ENCODE data around the gene SYTL3.
"Not testable (repeated sequence)": the region's sequence is repeated elsewhere in the genome, so short reads cannot be mapped to it uniquely, and the experiment has no call there.

The SYTL3 gene

GRCh38 chr6:158621694-158622544 is 27.9 kb upstream of the SYTL3 start:
- no peak for DNase-seq (ENCODE audit: low read depth in 3 of 3)

GRCh38 chr6:158622545-158623190 is 27.2 kb upstream of the SYTL3 start:
- no peak for DNase-seq (ENCODE audit: low read depth in 3 of 3)

- no peak for DNase-seq (ENCODE audit: low read depth in 3 of 3)
Measured at GRCh38 chr6:158624684-158625682, 24.9 kb upstream of the SYTL3 start.

- DNase-seq (ENCODE audit: low read depth in 3 of 3): no peak
Measured at GRCh38 chr6:158625881-158626305, 24.0 kb upstream of the SYTL3 start.

- DNase-seq (ENCODE audit: low read depth in 3 of 3): no peak
Measured at GRCh38 chr6:158626360-158627167, 23.3 kb upstream of the SYTL3 start.

- DNase-seq (ENCODE audit: low read depth in 3 of 3): no peak
Measured at GRCh38 chr6:158627168-158627939, 22.5 kb upstream of the SYTL3 start.

- no peak for DNase-seq (ENCODE audit: low read depth in 3 of 3)
Measured at GRCh38 chr6:158627940-158628211, 22.0 kb upstream of the SYTL3 start.

GRCh38 chr6:158628542-158628941 is 21.3 kb upstream of the SYTL3 start:
- DNase-seq (ENCODE audit: low read depth in 3 of 3): no peak

- DNase-seq (ENCODE audit: low read depth in 3 of 3): no peak
Measured at GRCh38 chr6:158629367-158630221, 20.3 kb upstream of the SYTL3 start.

GRCh38 chr6:158630938-158631616 is 18.8 kb upstream of the SYTL3 start:
- DNase-seq (ENCODE audit: low read depth in 3 of 3): no peak

GRCh38 chr6:158631678-158632537 is 17.9 kb upstream of the SYTL3 start:
- no peak for DNase-seq (ENCODE audit: low read depth in 3 of 3)

GRCh38 chr6:158632538-158633119 is 17.2 kb upstream of the SYTL3 start:
- not testable (repeated sequence) for DNase-seq (ENCODE audit: low read depth in 3 of 3)

- no peak for DNase-seq (ENCODE audit: low read depth in 3 of 3)
Measured at GRCh38 chr6:158633127-158633526, 16.7 kb upstream of the SYTL3 start.

- no peak for DNase-seq (ENCODE audit: low read depth in 3 of 3)
Measured at GRCh38 chr6:158634695-158635426, 15.0 kb upstream of the SYTL3 start.

GRCh38 chr6:158635427-158636073 is 14.3 kb upstream of the SYTL3 start:
- no peak for DNase-seq (ENCODE audit: low read depth in 3 of 3)

- DNase-seq (ENCODE audit: low read depth in 3 of 3): no peak
Measured at GRCh38 chr6:158636778-158637177, 13.1 kb upstream of the SYTL3 start.
